SIG-M5 (cell line): Measurements from ENCODE around the gene PHACTR1.
"Not testable (repeated sequence)": the region's sequence is repeated elsewhere in the genome, so short reads cannot be mapped to it uniquely, and the experiment has no call there.

Source experiments
- DNase-seq: peaks from one replicate; lab custom pipeline; 2025; lab: John Stamatoyannopoulos, UW

PHACTR1 gene

GRCh38 chr6:12903246-12903645 is 186.7 kb downstream of the PHACTR1 start:
- DNase-seq, result no peak

DNA sequence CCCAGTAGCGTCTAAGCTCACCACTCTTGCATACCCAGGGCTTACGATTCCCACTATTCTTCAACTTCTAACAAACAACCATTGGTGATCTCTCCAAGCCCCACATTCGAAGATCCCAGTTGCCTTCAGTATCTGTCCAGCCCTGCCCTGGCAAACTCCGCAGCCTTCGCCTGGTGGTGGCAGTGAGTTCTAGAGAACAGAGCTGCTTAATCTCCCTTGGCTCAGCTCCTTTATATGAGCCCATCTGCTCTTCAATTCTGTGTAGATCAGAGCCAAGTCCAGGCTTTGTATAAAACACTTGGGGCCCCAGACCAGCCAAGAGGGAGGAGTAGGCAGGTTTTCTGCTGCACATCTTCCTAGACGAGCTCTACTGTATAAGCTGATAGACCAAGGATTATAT is 193.3 kb downstream of the PHACTR1 start:
- no peak for DNase-seq

GRCh38 chr6:12911427-12911826 is 194.9 kb downstream of the PHACTR1 start:
- no peak for DNase-seq

- DNase-seq, result no peak
Measured at GRCh38 chr6:12913201-12913600, 196.6 kb downstream of the PHACTR1 start.

- no peak for DNase-seq
Measured at GRCh38 chr6:12916006-12916405, 199.4 kb downstream of the PHACTR1 start.

DNA sequence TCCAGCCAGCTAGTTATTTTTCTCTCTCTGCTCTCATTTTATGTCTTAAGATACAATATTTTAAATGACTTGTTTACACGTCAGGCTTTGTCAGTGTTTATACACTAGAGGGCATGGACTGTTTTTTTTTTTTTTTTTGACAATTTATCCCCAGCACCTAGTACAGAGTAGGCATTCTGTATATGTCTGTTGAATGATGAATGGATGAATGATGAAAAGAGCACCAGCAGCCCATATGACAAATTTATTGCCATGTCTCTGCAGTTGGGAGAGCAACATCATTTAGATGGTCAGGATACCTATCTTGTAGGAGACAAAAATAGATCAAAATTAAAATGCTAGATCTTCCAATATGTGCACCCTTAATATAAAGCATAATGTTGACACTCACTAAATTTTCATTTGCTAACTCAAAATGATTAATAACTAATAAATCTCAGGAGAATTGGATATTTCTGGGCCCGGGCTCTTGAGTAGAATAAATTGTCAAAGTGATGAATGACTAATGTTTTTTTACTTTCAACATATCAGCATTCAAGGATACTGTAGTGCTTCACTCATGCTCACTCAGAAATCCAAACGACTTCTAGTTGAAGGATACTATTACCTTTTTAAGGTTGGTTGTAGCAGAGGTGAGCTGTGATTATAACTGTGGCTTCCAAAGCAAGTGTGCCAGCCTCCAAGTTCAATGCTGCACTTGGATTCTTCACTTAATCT is 200.0 kb downstream of the PHACTR1 start:
- no peak for DNase-seq

DNA sequence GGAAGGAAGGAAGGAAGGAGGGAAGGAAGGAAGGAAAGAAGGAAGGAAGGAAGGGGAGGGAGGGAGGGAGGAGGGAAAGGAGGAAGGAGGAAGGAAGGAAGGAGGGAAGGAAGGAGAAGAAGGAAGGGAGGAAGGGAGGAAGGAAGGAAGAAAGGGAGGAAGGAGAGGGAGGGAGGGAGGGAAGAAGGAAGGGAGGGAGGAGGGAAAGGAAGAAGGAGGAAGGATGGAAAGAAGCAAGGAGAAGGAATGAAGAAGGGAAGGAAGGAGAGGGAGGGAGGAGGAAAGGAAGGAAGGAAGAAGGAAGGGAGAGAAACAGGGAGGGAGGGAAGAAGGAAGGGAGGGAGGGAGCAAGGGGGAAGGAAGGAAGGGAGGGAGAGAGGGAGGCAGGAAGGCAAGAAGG is 204.9 kb downstream of the PHACTR1 start:
- DNase-seq, result no peak

GRCh38 chr6:12923644-12924235 is 207.2 kb downstream of the PHACTR1 start:
- DNase-seq, result no peak

- no peak for DNase-seq
Measured at GRCh38 chr6:12924911-12925310, 208.3 kb downstream of the PHACTR1 start.

GRCh38 chr6:12927746-12928145 is 211.2 kb downstream of the PHACTR1 start:
- DNase-seq, result no peak

- no peak for DNase-seq
Measured at GRCh38 chr6:12929678-12930077, 213.1 kb downstream of the PHACTR1 start.

- DNase-seq, result no peak
Measured at GRCh38 chr6:12931639-12932038, 215.1 kb downstream of the PHACTR1 start.

- no peak for DNase-seq
Measured at GRCh38 chr6:12935637-12936036, 219.1 kb downstream of the PHACTR1 start.

DNA sequence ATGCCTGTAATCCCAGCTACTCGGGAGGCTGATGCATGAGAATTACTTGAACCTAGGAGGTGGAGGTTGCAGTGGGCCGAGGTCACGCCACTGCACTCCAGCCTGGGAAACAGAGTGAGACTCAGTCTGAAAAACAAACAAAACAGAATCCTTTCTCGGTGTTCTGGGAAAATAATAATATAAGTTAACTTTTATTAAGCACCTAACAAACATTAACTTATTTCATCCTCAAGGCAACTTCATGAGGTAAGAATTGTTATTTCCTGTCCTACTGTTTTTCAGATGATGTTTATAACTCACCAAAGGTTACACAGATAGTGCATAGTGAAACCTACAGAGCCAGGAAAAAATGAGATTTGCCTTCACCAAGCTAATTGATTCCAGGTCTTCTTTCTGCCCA is 221.4 kb downstream of the PHACTR1 start:
- DNase-seq, result no peak

- no peak for DNase-seq
Measured at GRCh38 chr6:12939314-12939713, 222.7 kb downstream of the PHACTR1 start.

- no peak for DNase-seq
Measured at GRCh38 chr6:12941422-12941821, 224.9 kb downstream of the PHACTR1 start.

GRCh38 chr6:12943549-12943948 is 227.0 kb downstream of the PHACTR1 start:
- DNase-seq, result no peak

DNA sequence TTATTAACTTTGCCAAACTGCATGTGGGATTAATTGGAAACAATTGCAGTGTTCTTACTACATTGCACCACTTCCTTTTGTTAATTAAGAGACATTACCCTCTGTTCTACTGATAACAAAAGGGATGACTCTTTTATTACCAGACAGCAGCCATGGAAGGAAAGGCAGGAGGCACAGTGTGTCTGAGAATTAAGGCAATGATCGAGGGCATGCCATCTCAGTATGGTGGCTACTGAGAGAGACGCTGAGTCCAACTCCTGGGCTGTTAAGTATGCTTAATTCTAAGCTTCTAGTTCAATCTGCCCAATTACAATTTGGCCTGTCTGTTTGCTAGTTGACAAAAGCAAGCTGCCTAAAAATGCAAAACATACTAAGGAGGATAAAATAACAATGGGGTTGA is 227.4 kb downstream of the PHACTR1 start:
- DNase-seq, result no peak

DNA sequence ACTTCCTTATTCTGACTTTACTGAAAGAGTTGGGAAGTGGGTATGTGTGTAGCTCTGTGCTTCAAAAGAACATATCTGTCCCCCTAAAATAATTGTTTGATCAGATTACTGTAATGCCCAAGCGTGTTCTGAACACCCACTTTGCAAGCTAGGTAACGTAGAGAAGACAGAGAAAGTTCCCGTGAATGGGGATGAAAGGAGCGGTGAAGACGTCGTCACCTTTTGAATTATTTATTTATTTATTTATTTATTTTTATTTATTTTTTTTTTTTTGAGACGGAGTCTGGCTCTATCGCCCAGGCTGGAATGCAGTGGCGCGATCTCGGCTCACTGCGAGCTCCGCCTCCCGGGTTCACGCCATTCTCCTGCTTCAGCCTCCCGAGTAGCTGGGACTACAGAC is 228.0 kb downstream of the PHACTR1 start:
- not testable (repeated sequence) for DNase-seq

DNA sequence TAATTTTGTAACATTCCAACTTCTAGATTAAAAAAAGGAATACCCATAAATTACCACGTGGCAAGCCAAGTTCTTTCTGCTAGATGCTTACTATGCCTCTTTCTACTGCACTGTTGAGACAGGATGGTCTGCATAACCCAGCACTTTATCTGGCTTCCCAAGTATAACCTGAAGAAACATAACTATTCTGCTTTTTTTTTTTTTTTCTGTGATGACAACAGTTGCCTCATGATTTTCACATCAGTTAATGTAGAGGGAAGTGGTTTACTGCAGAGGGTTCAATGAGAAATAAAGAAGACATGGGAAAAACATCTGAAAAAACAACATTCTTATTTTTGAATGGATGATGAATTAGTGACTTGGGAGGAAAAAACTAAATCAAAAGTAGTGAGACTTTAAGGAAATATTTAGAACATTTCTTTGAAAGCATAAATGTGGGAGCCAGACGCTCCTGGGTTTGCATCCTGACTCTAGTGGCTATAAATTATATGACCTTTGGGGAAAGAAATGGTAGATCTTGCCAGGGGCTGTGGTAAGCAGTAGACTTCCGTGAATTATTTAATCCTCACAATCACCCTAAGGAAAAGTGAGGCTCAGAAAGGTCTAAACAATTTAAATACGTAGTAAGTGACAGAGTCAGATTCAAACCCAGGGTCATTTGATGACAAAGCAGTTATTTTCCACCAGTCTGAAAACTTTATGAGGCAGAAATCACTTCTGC is 230.7 kb downstream of the PHACTR1 start:
- DNase-seq, result no peak

DNA sequence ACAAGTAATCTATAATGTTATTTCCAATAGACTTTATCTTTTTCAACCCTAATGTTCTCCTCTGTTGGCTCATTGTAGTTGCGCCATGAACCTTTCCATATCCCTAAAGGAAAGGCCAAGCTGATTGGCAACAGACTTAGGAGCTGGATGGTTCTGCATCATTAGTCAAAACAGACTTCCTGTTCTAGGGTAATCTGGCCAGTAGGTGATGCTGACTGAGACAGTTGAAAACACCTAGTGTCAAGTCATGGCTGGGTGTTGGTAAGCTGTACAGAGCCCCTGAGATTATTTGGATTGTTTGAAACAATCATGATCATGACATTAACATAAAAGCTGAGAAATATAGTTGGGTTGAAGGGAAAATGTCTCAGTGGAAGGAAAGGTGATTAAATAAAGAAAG is 231.4 kb downstream of the PHACTR1 start:
- no peak for DNase-seq

DNA sequence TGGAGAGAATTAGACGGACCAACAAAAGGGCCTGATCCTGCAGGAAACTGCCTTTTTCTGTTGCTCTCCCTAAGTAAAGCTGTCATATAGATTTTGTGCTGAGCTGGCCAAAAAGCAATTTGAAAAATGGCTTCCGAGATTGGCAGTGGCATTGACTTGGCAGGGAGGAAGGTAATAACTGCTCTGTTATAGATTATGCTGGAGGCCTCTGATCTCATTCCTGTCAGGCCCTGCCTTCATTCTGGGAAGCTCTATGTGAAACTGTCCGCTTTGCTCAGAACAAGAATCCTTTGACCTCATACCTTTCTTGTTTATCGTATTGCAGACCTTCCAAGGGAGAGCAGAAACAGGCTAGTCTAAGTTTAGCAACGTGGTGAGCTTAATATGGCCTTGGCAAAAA is 234.4 kb downstream of the PHACTR1 start:
- DNase-seq, result no peak

- no peak for DNase-seq
Measured at GRCh38 chr6:12951415-12951814, 234.8 kb downstream of the PHACTR1 start.
